22Rv1 (cell line): ENCODE data around the gene RNU1-3.

Experiments used
- ZFX ChIP-seq: fragments of 450-650 bp; IDR thresholded peaks from 2 replicates; pipeline ENCODE4 v1.6.1; 2017; ENCODE audit warnings: antibody characterized with exemption, borderline replicate concordance
- TF ChIP-seq, protein P1 (sequence below): fragments of 450-650 bp; IDR thresholded peaks from 2 replicates; pipeline ENCODE4 v1.5.1; 2017; ENCODE audit warnings: mild to moderate bottlenecking

GRCh38 chr1:16628361-16629111 is 38.2 kb downstream of the RNU1-3 start:
- TF ChIP-seq, protein P1, sequence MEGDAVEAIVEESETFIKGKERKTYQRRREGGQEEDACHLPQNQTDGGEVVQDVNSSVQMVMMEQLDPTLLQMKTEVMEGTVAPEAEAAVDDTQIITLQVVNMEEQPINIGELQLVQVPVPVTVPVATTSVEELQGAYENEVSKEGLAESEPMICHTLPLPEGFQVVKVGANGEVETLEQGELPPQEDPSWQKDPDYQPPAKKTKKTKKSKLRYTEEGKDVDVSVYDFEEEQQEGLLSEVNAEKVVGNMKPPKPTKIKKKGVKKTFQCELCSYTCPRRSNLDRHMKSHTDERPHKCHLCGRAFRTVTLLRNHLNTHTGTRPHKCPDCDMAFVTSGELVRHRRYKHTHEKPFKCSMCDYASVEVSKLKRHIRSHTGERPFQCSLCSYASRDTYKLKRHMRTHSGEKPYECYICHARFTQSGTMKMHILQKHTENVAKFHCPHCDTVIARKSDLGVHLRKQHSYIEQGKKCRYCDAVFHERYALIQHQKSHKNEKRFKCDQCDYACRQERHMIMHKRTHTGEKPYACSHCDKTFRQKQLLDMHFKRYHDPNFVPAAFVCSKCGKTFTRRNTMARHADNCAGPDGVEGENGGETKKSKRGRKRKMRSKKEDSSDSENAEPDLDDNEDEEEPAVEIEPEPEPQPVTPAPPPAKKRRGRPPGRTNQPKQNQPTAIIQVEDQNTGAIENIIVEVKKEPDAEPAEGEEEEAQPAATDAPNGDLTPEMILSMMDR, result no peak
- no peak for TF ChIP-seq ZFX
